Measurements from ENCODE around the gene MSTN.

The MSTN gene

DNA sequence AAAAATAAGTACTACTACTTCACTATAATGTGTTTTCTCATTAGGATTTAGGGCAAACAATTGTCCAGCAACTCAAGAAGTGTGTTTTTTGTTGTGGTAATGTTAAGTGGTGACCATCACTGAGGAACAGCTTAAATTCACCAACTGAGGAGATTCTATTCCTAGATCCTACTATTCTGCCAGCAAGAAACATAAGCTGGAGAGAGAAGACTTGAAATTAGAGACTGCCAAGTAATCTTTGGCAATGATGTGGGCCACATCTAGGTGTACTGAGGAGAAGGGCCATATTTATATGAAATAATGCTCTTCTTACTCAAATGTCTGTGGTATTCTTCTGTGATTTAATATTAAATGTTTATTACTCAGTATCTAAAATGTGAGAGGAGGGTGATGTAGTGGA, 44.3 kb upstream of the MSTN start:
- ATAC-seq = no peak

DNA sequence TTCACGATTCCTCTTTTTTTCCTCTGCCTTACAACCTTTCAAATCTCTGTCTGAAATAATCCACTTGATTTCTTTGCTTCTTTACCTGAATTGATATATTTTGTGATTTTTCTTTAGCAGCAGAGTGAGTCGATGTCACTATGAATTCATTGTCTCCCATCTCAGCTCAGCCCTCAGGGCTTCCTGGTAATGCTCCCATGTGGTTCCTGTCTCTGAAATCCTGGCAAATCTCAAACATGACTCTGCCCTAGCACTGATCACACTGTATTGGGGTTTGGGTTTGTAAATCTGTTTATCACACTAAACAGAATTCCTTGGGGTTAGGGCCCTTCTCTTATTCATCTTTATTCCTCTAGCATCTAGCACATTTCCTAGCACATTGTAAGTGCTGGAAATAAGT, 43.0 kb upstream of the MSTN start:
- peak; percentile 23; the same call in 1 of the 2 replicates for TF ChIP-seq TCF4 (CRISPR knock-in tag; IDR thresholded peaks at IDR 0.05; ENCODE audit: borderline replicate concordance)
- TF ChIP-seq, protein P1, sequence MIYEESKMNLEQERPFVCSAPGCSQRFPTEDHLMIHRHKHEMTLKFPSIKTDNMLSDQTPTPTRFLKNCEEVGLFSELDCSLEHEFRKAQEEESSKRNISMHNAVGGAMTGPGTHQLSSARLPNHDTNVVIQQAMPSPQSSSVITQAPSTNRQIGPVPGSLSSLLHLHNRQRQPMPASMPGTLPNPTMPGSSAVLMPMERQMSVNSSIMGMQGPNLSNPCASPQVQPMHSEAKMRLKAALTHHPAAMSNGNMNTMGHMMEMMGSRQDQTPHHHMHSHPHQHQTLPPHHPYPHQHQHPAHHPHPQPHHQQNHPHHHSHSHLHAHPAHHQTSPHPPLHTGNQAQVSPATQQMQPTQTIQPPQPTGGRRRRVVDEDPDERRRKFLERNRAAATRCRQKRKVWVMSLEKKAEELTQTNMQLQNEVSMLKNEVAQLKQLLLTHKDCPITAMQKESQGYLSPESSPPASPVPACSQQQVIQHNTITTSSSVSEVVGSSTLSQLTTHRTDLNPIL (CRISPR knock-in tag; IDR thresholded peaks at IDR 0.05; ENCODE audit: low read depth) = no peak
- no peak; the same call in 2 of the 3 replicates for ATAC-seq

More for the DNA sequence above, 44.3 kb upstream of the MSTN start:
- TF ChIP-seq, protein P1 (CRISPR knock-in tag; IDR thresholded peaks at IDR 0.05; ENCODE audit: low read depth) = no peak
- TF ChIP-seq PPARA (CRISPR knock-in tag; IDR thresholded peaks at IDR 0.05; ENCODE audit: borderline replicate concordance) (no peak), ISL1 (CRISPR knock-in tag; IDR thresholded peaks at IDR 0.05) (no peak), TCF4 (CRISPR knock-in tag; IDR thresholded peaks at IDR 0.05; ENCODE audit: borderline replicate concordance) (no peak), ZNF70 (CRISPR knock-in tag; IDR thresholded peaks at IDR 0.05) (no peak), SNAI2 (CRISPR knock-in tag; IDR thresholded peaks at IDR 0.05) (no peak), ESRRG (CRISPR knock-in tag; IDR thresholded peaks at IDR 0.05) (no peak), BACH2 (CRISPR knock-in tag; IDR thresholded peaks at IDR 0.05; ENCODE audit: borderline replicate concordance) (no peak), OSR1 (CRISPR knock-in tag; IDR thresholded peaks at IDR 0.05) (no peak), ZFP30 (CRISPR knock-in tag; IDR thresholded peaks at IDR 0.05) (no peak), ZC3H10 (CRISPR knock-in tag; IDR thresholded peaks at IDR 0.05) (no peak), TOX (CRISPR knock-in tag; IDR thresholded peaks at IDR 0.05; ENCODE audit: borderline replicate concordance) (no peak), RARB (CRISPR knock-in tag; IDR thresholded peaks at IDR 0.05) (no peak), GLIS3 (CRISPR knock-in tag; IDR thresholded peaks at IDR 0.05) (no peak), CSDC2 (CRISPR knock-in tag; IDR thresholded peaks at IDR 0.05) (no peak), ZFP3 (CRISPR knock-in tag; IDR thresholded peaks at IDR 0.05) (no peak), ARNTL (CRISPR knock-in tag; IDR thresholded peaks at IDR 0.05; ENCODE audit: borderline replicate concordance, low read depth) (no peak)
- TF ChIP-seq, protein P2, sequence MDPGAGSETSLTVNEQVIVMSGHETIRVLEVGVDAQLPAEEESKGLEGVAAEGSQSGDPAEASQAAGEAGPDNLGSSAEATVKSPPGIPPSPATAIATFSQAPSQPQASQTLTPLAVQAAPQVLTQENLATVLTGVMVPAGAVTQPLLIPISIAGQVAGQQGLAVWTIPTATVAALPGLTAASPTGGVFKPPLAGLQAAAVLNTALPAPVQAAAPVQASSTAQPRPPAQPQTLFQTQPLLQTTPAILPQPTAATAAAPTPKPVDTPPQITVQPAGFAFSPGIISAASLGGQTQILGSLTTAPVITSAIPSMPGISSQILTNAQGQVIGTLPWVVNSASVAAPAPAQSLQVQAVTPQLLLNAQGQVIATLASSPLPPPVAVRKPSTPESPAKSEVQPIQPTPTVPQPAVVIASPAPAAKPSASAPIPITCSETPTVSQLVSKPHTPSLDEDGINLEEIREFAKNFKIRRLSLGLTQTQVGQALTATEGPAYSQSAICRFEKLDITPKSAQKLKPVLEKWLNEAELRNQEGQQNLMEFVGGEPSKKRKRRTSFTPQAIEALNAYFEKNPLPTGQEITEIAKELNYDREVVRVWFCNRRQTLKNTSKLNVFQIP (CRISPR knock-in tag; IDR thresholded peaks at IDR 0.05; ENCODE audit: borderline replicate concordance, low read depth) = no peak
- TF ChIP-seq, protein P3, sequence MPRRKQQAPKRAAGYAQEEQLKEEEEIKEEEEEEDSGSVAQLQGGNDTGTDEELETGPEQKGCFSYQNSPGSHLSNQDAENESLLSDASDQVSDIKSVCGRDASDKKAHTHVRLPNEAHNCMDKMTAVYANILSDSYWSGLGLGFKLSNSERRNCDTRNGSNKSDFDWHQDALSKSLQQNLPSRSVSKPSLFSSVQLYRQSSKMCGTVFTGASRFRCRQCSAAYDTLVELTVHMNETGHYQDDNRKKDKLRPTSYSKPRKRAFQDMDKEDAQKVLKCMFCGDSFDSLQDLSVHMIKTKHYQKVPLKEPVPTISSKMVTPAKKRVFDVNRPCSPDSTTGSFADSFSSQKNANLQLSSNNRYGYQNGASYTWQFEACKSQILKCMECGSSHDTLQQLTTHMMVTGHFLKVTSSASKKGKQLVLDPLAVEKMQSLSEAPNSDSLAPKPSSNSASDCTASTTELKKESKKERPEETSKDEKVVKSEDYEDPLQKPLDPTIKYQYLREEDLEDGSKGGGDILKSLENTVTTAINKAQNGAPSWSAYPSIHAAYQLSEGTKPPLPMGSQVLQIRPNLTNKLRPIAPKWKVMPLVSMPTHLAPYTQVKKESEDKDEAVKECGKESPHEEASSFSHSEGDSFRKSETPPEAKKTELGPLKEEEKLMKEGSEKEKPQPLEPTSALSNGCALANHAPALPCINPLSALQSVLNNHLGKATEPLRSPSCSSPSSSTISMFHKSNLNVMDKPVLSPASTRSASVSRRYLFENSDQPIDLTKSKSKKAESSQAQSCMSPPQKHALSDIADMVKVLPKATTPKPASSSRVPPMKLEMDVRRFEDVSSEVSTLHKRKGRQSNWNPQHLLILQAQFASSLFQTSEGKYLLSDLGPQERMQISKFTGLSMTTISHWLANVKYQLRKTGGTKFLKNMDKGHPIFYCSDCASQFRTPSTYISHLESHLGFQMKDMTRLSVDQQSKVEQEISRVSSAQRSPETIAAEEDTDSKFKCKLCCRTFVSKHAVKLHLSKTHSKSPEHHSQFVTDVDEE (CRISPR knock-in tag; IDR thresholded peaks at IDR 0.05) = no peak
- TF ChIP-seq, protein P4, sequence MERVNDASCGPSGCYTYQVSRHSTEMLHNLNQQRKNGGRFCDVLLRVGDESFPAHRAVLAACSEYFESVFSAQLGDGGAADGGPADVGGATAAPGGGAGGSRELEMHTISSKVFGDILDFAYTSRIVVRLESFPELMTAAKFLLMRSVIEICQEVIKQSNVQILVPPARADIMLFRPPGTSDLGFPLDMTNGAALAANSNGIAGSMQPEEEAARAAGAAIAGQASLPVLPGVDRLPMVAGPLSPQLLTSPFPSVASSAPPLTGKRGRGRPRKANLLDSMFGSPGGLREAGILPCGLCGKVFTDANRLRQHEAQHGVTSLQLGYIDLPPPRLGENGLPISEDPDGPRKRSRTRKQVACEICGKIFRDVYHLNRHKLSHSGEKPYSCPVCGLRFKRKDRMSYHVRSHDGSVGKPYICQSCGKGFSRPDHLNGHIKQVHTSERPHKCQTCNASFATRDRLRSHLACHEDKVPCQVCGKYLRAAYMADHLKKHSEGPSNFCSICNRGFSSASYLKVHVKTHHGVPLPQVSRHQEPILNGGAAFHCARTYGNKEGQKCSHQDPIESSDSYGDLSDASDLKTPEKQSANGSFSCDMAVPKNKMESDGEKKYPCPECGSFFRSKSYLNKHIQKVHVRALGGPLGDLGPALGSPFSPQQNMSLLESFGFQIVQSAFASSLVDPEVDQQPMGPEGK (CRISPR knock-in tag; IDR thresholded peaks at IDR 0.05; ENCODE audit: borderline replicate concordance) = no peak

DNA sequence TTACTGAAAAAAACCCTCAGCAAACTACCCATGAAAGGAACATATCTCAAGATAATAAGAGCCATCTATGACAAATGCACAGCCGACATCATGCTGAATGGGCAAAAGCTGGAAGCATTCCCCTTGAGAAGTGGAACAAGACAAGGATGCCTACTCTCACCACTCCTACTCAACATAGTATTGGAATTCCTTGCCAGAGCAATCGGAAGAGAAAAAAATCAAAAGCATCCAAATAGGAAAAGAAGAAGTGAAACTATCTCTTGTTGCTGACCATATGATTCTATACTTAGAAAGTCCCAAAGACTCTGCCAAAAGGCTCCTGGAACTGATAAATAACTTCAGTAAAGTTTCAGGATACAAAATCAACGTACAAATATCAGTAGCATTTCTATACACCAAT, 40.6 kb upstream of the MSTN start:
- ATAC-seq = no peak
- no peak for TF ChIP-seq PPARA (CRISPR knock-in tag; IDR thresholded peaks at IDR 0.05; ENCODE audit: borderline replicate concordance)
- no peak for TF ChIP-seq OSR1 (CRISPR knock-in tag; IDR thresholded peaks at IDR 0.05)
- TF ChIP-seq, protein P4 (CRISPR knock-in tag; IDR thresholded peaks at IDR 0.05; ENCODE audit: borderline replicate concordance) = no peak
- no peak for TF ChIP-seq CSDC2 (CRISPR knock-in tag; IDR thresholded peaks at IDR 0.05)
- no peak for TF ChIP-seq BACH2 (CRISPR knock-in tag; IDR thresholded peaks at IDR 0.05; ENCODE audit: borderline replicate concordance)
- TF ChIP-seq ARNTL (CRISPR knock-in tag; IDR thresholded peaks at IDR 0.05; ENCODE audit: borderline replicate concordance, low read depth) = no peak
- no peak for TF ChIP-seq ZFP3 (CRISPR knock-in tag; IDR thresholded peaks at IDR 0.05)
- no peak for TF ChIP-seq ISL1 (CRISPR knock-in tag; IDR thresholded peaks at IDR 0.05)
- TF ChIP-seq SNAI2 (CRISPR knock-in tag; IDR thresholded peaks at IDR 0.05) = no peak
- TF ChIP-seq ESRRG (CRISPR knock-in tag; IDR thresholded peaks at IDR 0.05) = no peak
- TF ChIP-seq TOX (CRISPR knock-in tag; IDR thresholded peaks at IDR 0.05; ENCODE audit: borderline replicate concordance) = no peak
